ENCODE results near the gene PLIN5.

DNA sequence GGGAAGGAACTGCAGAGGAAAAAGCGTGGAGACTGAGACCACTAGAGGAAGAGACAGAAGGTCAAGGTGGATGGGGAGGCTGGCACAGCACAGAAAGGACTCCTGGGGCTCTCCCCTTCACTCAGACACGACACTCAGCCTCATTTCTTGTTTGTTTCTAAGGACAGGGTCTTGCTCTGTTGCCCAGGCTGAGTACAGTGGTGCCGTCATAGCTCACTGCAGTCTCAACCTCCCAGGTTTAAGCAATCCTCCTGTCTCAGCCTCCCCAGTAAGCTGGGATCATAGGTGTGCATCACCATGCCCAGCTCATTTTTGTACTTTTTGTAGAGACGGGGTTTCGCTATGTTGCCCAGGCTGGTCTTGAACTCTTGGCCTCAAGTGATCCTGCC, 35.9 kb upstream of the PLIN5 start:
- TF ChIP-seq POLR2A (IDR thresholded peaks at IDR 0.05; ENCODE audit: low read depth, low read length) (no peak), POLR2AphosphoS5 (IDR thresholded peaks at IDR 0.05; ENCODE audit: low read depth, low read length) (no peak), TAF1 (IDR thresholded peaks at IDR 0.05; ENCODE audit: borderline replicate concordance, low read depth, low read length) (no peak)
